ENCODE data around the gene INSR. TPM values are rescaled to one million over a fixed set of nuclear protein-coding genes. Genes with fewer than 3 reads are reported as not detected.
A peak's percentile ranks its signal among the peaks of the same experiment; 100 is the strongest.
"Not testable (repeated sequence)": the region's sequence is repeated elsewhere in the genome, so short reads cannot be mapped to it uniquely, and the experiment has no call there.

INSR gene
- polyA plus RNA-seq, 4 donors, result 23.3 to 35.3 (median 28.7) TPM

- no peak for DNase-seq (ENCODE audit: low read depth in 4 of 4, low spot score in 2 of 4)
Measured at GRCh38 chr19:7226739-7227138, 67.5 kb downstream of the INSR start.

GRCh38 chr19:7225741-7226140 lies 68.5 kb downstream of the INSR start:
- no peak for DNase-seq (ENCODE audit: low read depth in 4 of 4, low spot score in 2 of 4)

GRCh38 chr19:7224995-7225394 lies 69.2 kb downstream of the INSR start:
- no peak for DNase-seq (ENCODE audit: low read depth in 4 of 4, low spot score in 2 of 4)

DNA sequence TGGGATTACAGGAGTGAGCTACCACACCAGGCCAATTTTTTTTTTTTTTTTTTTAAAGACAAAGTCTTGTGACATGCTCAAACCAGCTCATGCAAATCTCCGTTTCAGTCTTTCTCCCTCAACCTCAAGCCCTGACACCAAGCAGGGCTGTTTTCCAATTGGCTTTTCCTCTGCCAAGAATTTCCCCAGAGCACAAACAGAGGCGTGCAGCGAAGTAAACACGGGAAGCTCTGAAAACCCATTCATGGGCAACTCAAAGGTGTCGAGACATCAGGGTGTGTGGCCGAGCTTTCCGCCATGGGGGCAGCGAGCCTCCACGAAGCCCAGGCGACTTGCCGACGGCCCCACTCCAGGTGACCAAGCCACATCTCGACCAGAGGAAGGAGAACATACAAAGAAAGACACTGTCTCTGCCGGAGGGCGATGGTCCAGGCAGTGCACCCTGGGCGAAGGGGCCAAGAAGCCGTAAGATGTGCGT lies 70.0 kb downstream of the INSR start:
- DNase-seq (ENCODE audit: low read depth in 4 of 4, low spot score in 2 of 4), result no peak

DNA sequence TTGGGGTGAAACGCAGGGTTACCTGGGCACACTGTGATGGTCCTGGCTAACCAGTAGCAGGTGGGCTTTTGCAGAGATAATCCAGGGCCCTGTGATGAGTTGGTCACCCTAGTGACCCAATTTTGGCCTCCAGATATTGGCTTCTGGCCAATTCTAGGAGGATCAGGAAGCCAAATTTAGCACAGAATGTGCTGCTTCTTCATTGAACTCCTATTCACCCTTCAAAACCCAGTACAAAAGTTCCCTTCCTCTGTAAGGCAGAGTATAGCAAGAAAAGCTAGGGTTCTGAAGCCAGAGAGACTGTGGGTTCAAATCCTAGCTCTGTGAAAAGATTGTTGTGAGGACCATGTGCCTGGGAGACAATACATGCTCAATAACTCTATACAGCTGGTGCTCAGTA lies 70.8 kb downstream of the INSR start:
- no peak for DNase-seq (ENCODE audit: low read depth in 4 of 4, low spot score in 2 of 4)

GRCh38 chr19:7219056-7219455 lies 75.2 kb downstream of the INSR start:
- DNase-seq (ENCODE audit: low read depth in 4 of 4, low spot score in 2 of 4), result no peak

DNA sequence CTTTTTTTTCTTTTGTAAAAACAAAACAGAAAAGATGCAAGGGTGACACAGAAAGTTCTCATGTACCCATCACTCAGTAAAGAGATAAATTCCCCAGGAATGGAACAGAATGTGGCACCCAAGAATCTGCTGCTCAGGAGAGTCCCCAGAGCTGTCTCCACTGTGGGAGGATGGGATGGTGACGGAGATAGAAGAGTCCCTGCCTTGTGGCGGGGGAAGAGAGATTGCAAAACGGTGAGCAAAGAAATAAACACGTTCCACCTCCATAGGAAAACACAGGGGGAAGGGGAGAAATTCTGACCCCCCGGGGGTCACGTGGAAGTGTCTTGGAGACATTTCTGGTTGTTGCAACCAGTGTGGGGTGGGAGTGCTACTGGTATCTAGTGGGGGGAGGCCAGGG lies 76.4 kb downstream of the INSR start:
- no peak for DNase-seq (ENCODE audit: low read depth in 4 of 4, low spot score in 2 of 4)

GRCh38 chr19:7216373-7216902 lies 77.8 kb downstream of the INSR start:
- no peak for DNase-seq (ENCODE audit: low read depth in 4 of 4, low spot score in 2 of 4)

- no peak for DNase-seq (ENCODE audit: low read depth in 4 of 4, low spot score in 2 of 4)
Measured at GRCh38 chr19:7215176-7215575, 79.0 kb downstream of the INSR start.

GRCh38 chr19:7214324-7215089 lies 79.7 kb downstream of the INSR start:
- DNase-seq (ENCODE audit: low read depth in 4 of 4, low spot score in 2 of 4), result no peak

- DNase-seq (ENCODE audit: low read depth in 4 of 4, low spot score in 2 of 4), result no peak
Measured at GRCh38 chr19:7213628-7214323, 80.4 kb downstream of the INSR start.

- peak in 2 of 4 donors; percentile 48 to 62 for DNase-seq (ENCODE audit: low read depth in 4 of 4, low spot score in 2 of 4)
Measured at GRCh38 chr19:7211191-7211951, 82.8 kb downstream of the INSR start.

DNA sequence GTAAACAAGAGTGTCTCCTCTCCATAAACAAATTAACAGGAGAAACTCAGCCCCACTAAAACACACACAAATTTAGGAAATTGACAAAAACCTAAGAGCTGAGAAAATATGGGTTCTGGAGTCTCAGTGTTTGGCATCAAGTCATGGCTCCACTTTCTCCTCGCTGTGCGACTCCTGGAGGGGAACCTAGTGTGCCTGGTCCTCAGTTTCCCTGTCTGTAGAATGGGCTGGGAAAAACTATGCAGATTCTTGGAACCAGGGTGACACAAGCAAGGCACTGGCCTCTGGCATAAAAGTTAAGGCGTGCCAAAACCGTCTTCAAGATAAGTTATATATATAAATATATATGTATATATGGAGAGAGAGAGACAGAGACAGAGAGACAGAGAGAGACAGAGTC lies 83.9 kb downstream of the INSR start:
- DNase-seq (ENCODE audit: low read depth in 4 of 4, low spot score in 2 of 4), result no peak

DNA sequence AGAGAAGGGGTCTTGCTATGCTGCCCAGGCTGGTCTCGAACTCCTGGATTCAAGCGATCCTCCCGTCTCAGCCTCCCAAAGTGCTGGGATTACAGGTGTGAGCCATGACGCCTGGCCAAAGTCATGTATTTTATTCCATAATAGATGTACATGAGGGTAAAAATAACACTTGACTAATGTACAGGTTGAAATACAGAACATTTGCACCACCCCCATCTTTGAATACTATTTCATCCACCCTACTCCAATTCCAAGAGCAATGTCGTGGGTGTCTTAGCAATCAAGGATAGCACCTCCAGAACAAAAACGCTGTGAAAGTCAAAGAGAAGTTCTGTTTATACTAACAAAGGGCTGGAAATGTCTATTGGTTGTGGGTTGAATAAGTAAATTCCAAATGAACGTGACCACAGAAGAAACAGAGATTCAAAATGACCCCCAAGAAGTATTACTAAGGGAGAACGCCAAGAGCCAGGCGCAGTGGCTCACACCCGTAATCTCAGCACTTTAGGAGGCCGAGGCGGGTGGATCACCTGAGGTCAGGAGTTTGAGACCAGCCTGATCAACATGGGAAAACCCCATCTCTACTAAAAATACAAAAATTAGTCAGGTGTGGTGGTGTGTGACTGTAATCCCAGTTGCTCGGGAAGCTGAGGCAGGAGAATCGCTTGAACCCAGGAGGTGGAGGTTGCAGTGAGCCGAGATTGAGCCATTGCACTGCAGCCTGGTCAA lies 84.5 kb downstream of the INSR start:
- DNase-seq (ENCODE audit: low read depth in 4 of 4, low spot score in 2 of 4), result not testable (repeated sequence)

GRCh38 chr19:7209036-7209435 lies 85.2 kb downstream of the INSR start:
- not testable (repeated sequence) for DNase-seq (ENCODE audit: low read depth in 4 of 4, low spot score in 2 of 4)

DNA sequence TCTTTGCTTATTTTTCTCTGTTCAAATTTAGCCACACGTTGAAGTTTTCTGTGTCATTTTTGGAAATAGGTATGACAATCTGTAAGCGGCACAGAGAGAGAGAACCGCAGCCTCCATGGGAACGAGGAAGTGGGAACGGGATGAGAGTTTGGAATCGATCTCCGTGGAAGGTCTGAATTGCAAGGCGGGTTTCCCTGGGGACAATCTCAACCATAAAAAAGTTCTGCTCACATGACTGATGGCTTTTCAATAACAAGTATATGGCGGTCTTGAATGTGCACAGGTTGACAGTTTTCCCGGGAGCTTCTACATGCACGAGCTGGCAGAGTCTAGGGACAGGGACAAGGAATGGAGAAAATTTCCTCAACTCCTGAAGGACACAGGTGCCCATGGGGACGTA lies 90.9 kb downstream of the INSR start:
- no peak for DNase-seq (ENCODE audit: low read depth in 4 of 4, low spot score in 2 of 4)

GRCh38 chr19:7202888-7203287 lies 91.3 kb downstream of the INSR start:
- no peak for DNase-seq (ENCODE audit: low read depth in 4 of 4, low spot score in 2 of 4)

- DNase-seq (ENCODE audit: low read depth in 4 of 4, low spot score in 2 of 4), result no peak
Measured at GRCh38 chr19:7200736-7201135, 93.5 kb downstream of the INSR start.

GRCh38 chr19:7199613-7200533 lies 94.3 kb downstream of the INSR start:
- DNase-seq (ENCODE audit: low read depth in 4 of 4, low spot score in 2 of 4), result no peak

All from left renal cortex interstitium (tissue), 4 donors.